GM21786 (cell line): ENCODE results near the gene PZP.

Experiments used
- ATAC-seq: cut with Tn5 transposase; IDR thresholded peaks from one replicate; pipeline ENCODE4 v1.9.1; 2021; ENCODE audit not compliant: unreplicated experiment

The PZP gene

DNA sequence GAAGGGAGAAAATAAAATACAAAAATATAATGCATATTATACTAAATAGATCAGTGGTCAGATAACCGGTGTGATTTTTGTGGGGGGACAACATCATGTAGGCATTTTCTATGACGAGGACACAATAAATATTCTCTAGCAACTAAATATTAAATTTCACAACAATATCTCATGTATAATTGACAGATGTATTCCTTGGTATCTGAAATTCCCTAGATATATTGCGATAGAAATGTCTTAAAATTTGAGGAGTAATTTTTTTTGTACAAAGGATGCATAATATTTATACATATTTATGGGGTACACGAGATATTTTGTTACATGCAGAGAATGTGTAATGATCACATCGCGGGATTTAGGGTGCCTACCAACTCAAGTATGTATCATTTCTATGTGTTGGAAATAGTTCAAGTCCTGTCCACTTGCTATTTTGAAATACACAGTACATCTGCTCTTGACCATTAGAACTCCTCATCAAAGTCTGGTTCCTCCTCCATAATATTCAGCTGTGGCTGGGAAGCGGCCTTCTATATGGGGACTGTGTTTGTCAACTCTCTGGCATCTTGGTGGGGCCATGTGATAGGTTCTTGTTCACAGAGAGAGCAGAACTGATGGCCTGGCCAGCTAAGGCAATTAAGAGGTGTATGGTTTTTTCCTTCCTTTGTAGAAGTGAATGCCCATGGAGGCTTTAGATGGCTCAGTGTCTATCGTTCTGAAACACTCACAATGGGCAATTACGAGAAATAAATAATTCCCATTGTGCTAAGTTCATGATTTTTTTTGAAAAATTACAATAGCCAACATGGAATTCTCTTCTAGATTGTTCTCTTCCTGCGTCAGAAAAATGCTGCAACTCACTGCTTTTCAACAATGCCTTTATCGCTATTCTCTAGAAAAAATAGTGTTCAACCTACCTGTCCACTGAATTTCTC is 101.3 kb downstream of the PZP start:
- ATAC-seq = no peak

DNA sequence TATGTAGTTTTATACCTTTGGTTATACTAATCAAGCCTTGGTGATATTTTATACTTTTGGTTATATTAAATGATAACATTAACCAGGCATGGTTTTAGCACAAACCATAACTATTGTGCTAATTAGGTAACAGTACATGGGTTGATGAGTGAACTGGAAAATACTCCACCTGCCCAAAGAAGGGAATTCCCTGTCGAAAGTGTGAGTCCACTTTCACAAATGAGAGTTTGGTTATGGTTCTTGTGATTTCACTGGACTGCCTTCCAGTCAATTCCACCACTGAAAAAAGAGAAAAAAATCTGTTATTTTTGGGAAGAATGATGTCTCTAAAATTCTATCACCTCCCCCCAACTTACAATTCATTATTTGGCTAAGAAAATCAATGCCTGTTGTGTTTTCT is 102.1 kb downstream of the PZP start:
- ATAC-seq = no peak

DNA sequence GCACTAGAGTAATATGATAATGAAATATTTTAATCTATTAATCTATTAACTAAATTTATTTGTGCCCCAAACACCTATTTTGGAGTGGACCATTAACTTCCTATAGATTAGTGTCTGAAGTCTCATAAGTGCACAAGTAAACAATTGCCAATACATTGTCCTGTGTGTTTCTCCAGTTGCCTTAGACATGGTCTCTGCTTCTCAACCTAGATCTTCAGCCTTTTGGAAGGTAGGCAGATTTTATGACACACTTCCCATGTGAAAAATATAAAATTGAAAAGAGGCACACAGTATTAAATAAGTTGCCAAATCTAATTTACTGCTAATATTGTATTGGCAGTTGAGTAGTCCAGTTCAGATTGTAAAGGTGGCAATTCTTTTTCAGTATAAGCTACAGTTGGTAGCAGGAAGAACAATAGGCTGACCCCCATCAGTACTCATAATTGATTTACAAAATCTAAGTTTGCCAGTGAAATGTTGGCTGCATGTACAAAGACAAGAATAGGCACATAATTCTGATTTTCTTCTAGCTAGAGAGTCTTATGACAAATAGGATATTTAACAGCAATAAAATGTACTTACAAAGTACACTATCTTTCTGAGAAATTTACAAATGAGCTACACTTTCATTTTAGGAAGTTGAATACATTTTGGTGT is 103.3 kb downstream of the PZP start:
- ATAC-seq = no peak

DNA sequence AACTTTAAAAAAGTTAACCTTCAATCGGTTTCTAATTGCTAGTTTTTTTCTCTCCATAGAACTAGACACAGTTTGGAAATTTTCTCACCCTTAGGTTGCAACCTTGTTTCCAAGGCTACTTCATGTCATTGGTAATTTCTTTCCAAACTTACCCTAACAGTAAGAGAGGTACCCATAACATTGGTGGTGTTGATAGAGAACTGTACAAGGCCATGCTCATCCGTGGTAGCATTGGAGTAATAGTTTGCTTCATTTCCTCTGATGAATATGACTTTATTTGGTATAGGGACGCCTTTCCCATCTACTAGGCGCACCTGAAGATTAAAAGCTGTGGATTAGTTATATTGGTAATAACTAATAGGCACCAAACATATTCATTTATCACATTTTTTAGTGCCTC is 104.1 kb downstream of the PZP start:
- no peak for ATAC-seq

DNA sequence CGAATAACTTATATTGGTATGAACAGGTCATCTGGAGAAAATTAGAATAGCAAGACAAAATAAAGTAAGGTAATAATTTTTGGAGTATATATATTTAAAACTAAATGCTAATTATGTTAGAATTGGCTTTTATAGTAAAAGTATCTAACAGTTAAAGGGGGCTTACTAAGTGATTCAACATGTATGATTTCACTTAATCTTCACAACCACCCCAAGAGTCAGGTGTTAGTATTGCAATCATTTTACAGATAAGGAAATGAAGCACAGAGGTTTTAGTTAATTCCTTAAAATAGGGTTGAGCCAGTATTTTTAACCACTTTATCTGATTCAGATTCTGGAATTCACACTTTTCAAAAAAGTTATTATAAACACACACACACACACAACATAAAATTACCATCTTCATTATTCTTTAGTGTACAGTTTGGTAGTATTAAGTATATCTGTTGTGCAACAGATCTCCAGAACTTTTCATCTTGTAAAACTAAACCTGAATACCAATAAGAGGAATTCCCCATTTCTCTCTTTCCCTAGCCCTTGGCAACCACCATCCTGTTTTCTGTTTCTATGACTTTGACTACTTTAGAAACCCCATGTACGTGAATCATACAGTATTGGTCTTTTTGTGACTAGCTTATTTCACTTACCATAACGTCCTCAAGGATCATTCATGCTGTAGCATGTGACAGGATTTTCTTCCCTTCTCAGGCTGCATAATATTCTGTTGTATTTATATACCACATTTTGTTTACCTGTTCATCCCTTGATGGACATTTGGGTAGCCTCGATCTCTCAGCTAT is 104.9 kb downstream of the PZP start:
- no peak for ATAC-seq

DNA sequence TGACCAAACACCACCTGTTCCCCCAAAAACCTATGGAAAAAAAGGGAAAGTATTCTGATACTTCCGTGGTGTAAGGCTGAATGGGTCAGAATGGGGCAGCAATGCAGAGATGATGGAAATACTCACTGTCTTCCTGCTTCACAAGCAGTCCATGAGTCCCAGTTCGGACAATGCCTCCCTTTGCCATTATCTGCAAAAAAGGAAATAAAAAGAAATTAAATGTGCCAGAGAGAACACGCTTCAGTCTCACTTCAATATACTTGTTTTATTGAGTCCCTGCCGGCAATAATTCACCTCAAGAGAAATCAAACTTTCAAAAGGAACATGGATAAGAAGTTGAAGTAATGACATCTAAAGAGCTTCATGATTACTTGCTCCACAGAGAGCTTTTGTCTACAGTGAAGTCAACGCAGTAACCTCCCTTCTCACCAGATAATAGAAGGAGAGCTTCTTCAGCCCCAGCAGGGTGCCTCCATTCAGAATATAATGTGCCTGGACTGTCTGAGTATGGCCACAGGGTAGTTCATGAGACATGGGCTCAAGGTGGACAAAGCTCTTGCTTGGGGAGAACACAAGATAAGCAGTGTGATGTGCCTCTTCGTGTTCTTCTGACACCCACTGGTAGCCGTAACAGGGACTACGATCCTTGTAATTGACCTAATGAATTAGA is 107.0 kb downstream of the PZP start:
- ATAC-seq = no peak

DNA sequence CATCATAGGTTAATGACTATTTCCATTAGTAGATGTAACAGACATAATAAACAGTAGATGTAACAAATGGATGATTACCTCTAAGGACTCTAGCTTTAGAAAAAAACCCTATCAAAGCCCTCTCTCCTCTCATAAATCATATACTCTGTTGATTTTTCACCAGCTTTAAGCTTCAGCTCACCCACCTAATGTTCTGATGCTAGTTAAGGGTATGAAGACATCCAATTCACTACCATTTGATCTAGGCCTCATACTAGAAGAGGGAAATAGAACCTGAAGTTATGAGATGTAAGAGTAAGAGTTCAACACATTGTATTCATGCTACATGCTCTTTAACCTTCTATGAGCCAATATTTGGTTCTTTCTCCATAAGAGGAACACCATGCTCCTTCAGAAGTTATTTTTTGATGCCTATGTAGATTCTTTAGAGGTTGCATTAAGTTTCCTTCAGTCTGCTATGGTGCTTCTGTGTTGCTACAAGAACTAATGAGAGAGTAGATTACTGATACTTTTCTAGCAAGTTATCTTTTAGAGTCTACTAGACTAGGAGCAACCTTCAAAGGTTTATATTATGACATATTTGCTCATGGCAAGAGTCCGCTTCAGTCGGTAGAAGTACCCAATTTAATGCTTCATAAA is 108.5 kb downstream of the PZP start:
- ATAC-seq = no peak
